HepG2 (cell line): ENCODE results near the gene BEAN1. TPM values are rescaled to one million over a fixed set of nuclear protein-coding genes. Genes with fewer than 3 reads are reported as not detected.
A peak's percentile ranks its signal among the peaks of the same experiment; 100 is the strongest.

Experiments
- ATF7 ChIP-seq, 2 experiments: fragments of 450-650 bp in 1 of 2; sonication (generic) in 1 of 2; formaldehyde crosslinking in 1 of 2; IDR thresholded peaks; 2 replicates each; pipeline versions ENCODE4 v1.4.0 to v1.6.1; 2016 to 2020; ENCODE audit warnings: antibody characterized with exemption in 1 of 2, mild to moderate bottlenecking in 1 of 2, missing genetic modification reagents in 1 of 2
- CENPX ChIP-seq: sonication (generic); formaldehyde crosslinking; IDR thresholded peaks from 2 replicates; pipeline ENCODE4 v1.9.0; 2021; ENCODE audit warnings: mild to moderate bottlenecking, missing genetic modification reagents, moderate library complexity
- GABPA ChIP-seq, 2 experiments: IDR thresholded peaks; 2 replicates each; pipeline ENCODE4 v1.6.1; 2011 to 2016; ENCODE audit warnings: low read depth in 2 of 2, low read length in 1 of 2, missing biosample characterization in 1 of 2, missing genetic modification characterization in 1 of 2
- HNF4A ChIP-seq: sonication (generic); formaldehyde crosslinking; IDR thresholded peaks from 2 replicates; pipeline ENCODE4 v1.4.0; 2020; ENCODE audit warnings: missing genetic modification reagents
- HNRNPL ChIP-seq: fragments of 200-400 bp; formaldehyde crosslinking; IDR thresholded peaks from 2 replicates; pipeline ENCODE4 v1.6.1; 2017; ENCODE audit warnings: mild to moderate bottlenecking, low read depth, low read length
- HOXD1 ChIP-seq: sonication (generic); formaldehyde crosslinking; IDR thresholded peaks from 2 replicates; pipeline ENCODE4 v1.5.0; 2020; ENCODE audit warnings: missing genetic modification reagents
- MAF1 ChIP-seq: sonication (generic); formaldehyde crosslinking; IDR thresholded peaks from 2 replicates; pipeline ENCODE4 v1.5.0; 2020; ENCODE audit warnings: missing genetic modification reagents, borderline replicate concordance
- NR2F2 ChIP-seq: IDR thresholded peaks from 2 replicates; pipeline ENCODE4 v1.6.1; 2012; ENCODE audit warnings: low read depth, inconsistent platforms, borderline replicate concordance
- SOX6 ChIP-seq, 2 experiments: fragments of 450-650 bp in 1 of 2; sonication (generic) in 1 of 2; formaldehyde crosslinking in 1 of 2; IDR thresholded peaks; 2 replicates each; pipeline versions ENCODE4 v1.4.0 to v1.6.1; 2017 to 2020; ENCODE audit warnings: antibody characterized with exemption in 1 of 2, mild to moderate bottlenecking in 1 of 2, missing genetic modification reagents in 1 of 2
- SRSF1 ChIP-seq: fragments of 200-400 bp; formaldehyde crosslinking; optimal IDR thresholded peaks from 2 replicates; pipeline ENCODE3; 2017; ENCODE audit warnings: mild to moderate bottlenecking, low read depth, low read length, moderate library complexity
- ZMYM2 ChIP-seq: sonication (generic); formaldehyde crosslinking; IDR thresholded peaks from 2 replicates; pipeline ENCODE4 v1.8.0; 2022; ENCODE audit warnings: mild to moderate bottlenecking, missing genetic modification reagents
- ZNF205 ChIP-seq: IDR thresholded peaks from 2 replicates; pipeline ENCODE4 v1.6.1; 2018; ENCODE audit warnings: missing biosample characterization, missing genetic modification reagents
- ZNF383 ChIP-seq: sonication (generic); formaldehyde crosslinking; IDR thresholded peaks from 2 replicates; pipeline ENCODE4 v1.4.0; 2020; ENCODE audit warnings: missing genetic modification reagents, mild to moderate bottlenecking, borderline replicate concordance
- ZNF510 ChIP-seq: sonication (generic); formaldehyde crosslinking; IDR thresholded peaks from 2 replicates; pipeline ENCODE4 v1.4.0; 2020; ENCODE audit warnings: low read depth, mild to moderate bottlenecking, missing genetic modification reagents
- ZNF629 ChIP-seq: sonication (generic); formaldehyde crosslinking; conservative IDR thresholded peaks from 2 replicates; pipeline ENCODE4 v1.5.0; 2020; ENCODE audit warnings: missing genetic modification reagents
- ZNF781 ChIP-seq: sonication (generic); formaldehyde crosslinking; IDR thresholded peaks from 2 replicates; pipeline ENCODE4 v1.5.1; 2020; ENCODE audit warnings: borderline replicate concordance, mild to moderate bottlenecking, missing genetic modification reagents; ENCODE audit errors: not compliant biosample characterization
- polyA plus RNA-seq, 8 experiments: library from polyadenylated mRNA; depleted of rRNA in 3 of 8; stranded (reverse) in 7 of 8; unstranded in 1 of 8; fragments of >200 nt; fragmentation: Illumina TruSeq in 4 of 8; extraction: Trizol in 4 of 8; gene quantifications; 2 replicates each; pipeline versions ENCODE4 v1.2.1 to v1.2.3, GENCODE V29; 2011 to 2016; ENCODE audit warnings: low read depth in 4 of 8, missing spikeins in 1 of 8, mixed read lengths in 1 of 8; ENCODE audit not compliant: insufficient read depth in 1 of 8
- total RNA-seq, 5 experiments: library from RNA; depleted of rRNA; stranded (reverse); fragments of >200 nt; fragmentation: Illumina TruSeq; extraction: Trizol; gene quantifications; 2 replicates each; pipeline ENCODE4 v1.2.3, GENCODE V29; 2016; ENCODE audit warnings: low read depth in 1 of 5
- TF ChIP-seq, protein P1 (sequence below): sonication (generic); formaldehyde crosslinking; IDR thresholded peaks from 2 replicates; pipeline ENCODE4 v1.5.0; 2020; ENCODE audit warnings: mild to moderate bottlenecking, missing genetic modification reagents, borderline replicate concordance
- TF ChIP-seq, protein P2 (sequence below): sonication (generic); formaldehyde crosslinking; IDR thresholded peaks from 2 replicates; pipeline ENCODE4 v1.9.0; 2022; ENCODE audit warnings: missing genetic modification reagents, mild to moderate bottlenecking, borderline replicate concordance
- TF ChIP-seq, protein P3 (sequence below): sonication (generic); formaldehyde crosslinking; IDR thresholded peaks from 2 replicates; pipeline ENCODE4 v1.5.0; 2020; ENCODE audit warnings: missing genetic modification reagents
- TF ChIP-seq, protein P4 (sequence below): sonication (generic); formaldehyde crosslinking; conservative IDR thresholded peaks from 2 replicates; pipeline ENCODE4 v1.4.0; 2020; ENCODE audit warnings: mild to moderate bottlenecking, missing genetic modification reagents, moderate library complexity

The BEAN1 gene
- total and polyA plus RNA-seq, 2 of the 13 experiments (the other 11 are each of a cell fraction or from before 2014, with no cell fraction given), result 0.53 to 1.4 TPM

DNA sequence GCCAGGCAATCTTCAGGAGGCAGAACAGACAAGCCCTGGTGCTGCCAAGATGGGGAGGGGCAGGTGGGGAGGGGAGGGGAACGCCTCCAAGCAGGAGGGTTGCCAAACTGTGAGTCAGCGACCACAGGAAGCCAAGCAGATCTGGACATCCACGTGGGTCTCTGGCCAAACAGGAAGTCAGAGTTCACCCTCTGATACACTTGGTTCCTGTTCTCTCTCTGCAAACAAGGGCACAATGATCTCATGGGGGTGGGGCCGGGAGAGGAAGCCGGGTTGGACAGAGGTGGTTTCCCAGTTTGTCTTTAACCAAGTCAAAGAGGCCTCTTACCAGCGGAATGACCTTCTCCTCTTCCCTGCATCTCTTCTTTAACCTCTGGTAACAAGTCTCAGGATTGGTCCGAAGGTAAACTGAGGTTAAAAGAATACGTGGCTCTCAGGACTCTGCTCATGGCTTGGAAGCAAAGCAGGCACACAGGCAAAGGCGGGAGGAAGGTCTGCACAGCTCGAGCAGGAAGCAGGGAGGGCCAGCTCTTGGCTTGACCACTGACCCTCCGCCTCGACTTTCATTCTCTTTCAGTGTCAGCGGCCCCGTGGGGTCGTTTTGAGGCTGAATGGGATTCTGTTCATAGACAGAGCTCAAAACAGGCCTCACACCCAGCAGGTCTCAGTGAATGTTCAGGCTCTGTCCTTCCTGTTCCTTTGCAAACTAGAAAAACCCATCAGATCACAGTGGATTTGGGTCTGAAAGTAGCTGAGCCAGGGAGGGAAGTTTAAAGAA lies 89.9 kb downstream of the BEAN1 start (continued):
- TF ChIP-seq, protein P1, sequence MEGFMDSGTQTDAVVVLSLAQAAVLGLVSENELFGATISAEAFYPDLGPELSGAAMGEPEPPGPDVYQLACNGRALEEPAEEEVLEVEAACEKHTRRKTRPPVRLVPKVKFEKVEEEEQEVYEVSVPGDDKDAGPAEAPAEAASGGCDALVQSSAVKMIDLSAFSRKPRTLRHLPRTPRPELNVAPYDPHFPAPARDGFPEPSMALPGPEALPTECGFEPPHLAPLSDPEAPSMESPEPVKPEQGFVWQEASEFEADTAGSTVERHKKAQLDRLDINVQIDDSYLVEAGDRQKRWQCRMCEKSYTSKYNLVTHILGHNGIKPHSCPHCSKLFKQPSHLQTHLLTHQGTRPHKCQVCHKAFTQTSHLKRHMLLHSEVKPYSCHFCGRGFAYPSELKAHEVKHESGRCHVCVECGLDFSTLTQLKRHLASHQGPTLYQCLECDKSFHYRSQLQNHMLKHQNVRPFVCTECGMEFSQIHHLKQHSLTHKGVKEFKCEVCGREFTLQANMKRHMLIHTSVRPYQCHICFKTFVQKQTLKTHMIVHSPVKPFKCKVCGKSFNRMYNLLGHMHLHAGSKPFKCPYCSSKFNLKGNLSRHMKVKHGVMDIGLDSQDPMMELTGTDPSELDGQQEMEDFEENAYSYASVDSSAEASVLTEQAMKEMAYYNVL (CRISPR knock-in tag), result peak; percentile 96
- TF ChIP-seq HOXD1 (CRISPR knock-in tag) (peak; percentile 90), ZNF781 (CRISPR knock-in tag) (peak; percentile 90), ZNF629 (CRISPR knock-in tag) (peak; percentile 72), NR2F2 (0 out of 2 replicates have a peak, but pooled peaks have one; percentile 30), GABPA (IDR thresholded peaks at IDR 0.05; ENCODE audit: low read depth, low read length) (peak; percentile 61), GABPA (CRISPR knock-in tag; IDR thresholded peaks at IDR 0.05; ENCODE audit: low read depth) (peak; percentile 94), ZMYM2 (peak; percentile 59; the same call in 1 of the 2 replicates), ZNF205 (CRISPR knock-in tag) (peak; percentile 88), SRSF1 (peak; percentile 36), HNRNPL (peak; percentile 71; the same call in 1 of the 2 replicates), MAF1 (CRISPR knock-in tag) (peak; percentile 88), ATF7 (IDR thresholded peaks at IDR 0.05) (peak; percentile 81), ATF7 (CRISPR knock-in tag; IDR thresholded peaks at IDR 0.05) (peak; percentile 98), CENPX (CRISPR knock-in tag) (no peak), SOX6 (IDR thresholded peaks at IDR 0.05) (no peak), SOX6 (CRISPR knock-in tag; IDR thresholded peaks at IDR 0.05) (peak; percentile 93), ZNF510 (CRISPR knock-in tag) (no peak), HNF4A (CRISPR knock-in tag) (peak; percentile 75), ZNF383 (no peak)
- TF ChIP-seq, protein P2, sequence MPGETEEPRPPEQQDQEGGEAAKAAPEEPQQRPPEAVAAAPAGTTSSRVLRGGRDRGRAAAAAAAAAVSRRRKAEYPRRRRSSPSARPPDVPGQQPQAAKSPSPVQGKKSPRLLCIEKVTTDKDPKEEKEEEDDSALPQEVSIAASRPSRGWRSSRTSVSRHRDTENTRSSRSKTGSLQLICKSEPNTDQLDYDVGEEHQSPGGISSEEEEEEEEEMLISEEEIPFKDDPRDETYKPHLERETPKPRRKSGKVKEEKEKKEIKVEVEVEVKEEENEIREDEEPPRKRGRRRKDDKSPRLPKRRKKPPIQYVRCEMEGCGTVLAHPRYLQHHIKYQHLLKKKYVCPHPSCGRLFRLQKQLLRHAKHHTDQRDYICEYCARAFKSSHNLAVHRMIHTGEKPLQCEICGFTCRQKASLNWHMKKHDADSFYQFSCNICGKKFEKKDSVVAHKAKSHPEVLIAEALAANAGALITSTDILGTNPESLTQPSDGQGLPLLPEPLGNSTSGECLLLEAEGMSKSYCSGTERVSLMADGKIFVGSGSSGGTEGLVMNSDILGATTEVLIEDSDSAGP, result peak; percentile 67
- TF ChIP-seq, protein P3, sequence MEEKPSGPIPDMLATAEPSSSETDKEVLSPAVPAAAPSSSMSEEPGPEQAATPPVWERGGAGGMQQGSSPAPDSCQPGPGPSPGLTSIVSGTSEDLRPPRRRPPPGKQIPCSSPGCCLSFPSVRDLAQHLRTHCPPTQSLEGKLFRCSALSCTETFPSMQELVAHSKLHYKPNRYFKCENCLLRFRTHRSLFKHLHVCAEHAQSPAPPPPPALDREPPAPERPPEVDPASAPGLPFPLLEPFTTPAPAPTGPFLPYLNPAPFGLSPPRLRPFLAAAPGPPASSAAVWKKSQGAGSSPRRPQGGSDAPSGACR (CRISPR knock-in tag), result peak; percentile 99
- TF ChIP-seq, protein P4, sequence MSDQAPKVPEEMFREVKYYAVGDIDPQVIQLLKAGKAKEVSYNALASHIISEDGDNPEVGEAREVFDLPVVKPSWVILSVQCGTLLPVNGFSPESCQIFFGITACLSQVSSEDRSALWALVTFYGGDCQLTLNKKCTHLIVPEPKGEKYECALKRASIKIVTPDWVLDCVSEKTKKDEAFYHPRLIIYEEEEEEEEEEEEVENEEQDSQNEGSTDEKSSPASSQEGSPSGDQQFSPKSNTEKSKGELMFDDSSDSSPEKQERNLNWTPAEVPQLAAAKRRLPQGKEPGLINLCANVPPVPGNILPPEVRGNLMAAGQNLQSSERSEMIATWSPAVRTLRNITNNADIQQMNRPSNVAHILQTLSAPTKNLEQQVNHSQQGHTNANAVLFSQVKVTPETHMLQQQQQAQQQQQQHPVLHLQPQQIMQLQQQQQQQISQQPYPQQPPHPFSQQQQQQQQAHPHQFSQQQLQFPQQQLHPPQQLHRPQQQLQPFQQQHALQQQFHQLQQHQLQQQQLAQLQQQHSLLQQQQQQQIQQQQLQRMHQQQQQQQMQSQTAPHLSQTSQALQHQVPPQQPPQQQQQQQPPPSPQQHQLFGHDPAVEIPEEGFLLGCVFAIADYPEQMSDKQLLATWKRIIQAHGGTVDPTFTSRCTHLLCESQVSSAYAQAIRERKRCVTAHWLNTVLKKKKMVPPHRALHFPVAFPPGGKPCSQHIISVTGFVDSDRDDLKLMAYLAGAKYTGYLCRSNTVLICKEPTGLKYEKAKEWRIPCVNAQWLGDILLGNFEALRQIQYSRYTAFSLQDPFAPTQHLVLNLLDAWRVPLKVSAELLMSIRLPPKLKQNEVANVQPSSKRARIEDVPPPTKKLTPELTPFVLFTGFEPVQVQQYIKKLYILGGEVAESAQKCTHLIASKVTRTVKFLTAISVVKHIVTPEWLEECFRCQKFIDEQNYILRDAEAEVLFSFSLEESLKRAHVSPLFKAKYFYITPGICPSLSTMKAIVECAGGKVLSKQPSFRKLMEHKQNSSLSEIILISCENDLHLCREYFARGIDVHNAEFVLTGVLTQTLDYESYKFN (CRISPR knock-in tag), result peak; percentile 98
